Activated T-cell treated with anti-CD3 and anti-CD28 coated beads, Interleukin-2, amount 50 U/mL, for 72 hours (primary cell): ENCODE measurements around the gene SCGB3A2. TPM values are rescaled to one million over a fixed set of nuclear protein-coding genes. Genes with fewer than 3 reads are reported as not detected.
A peak's percentile ranks its signal among the peaks of the same experiment; 100 is the strongest.
"Not testable (repeated sequence)": the region's sequence is repeated elsewhere in the genome, so short reads cannot be mapped to it uniquely, and the experiment has no call there.

ENCODE experiments used
- ATAC-seq, 2 donors: fragments of 150-1000 bp; cut with Tn5 transposase; replicated peaks in 1 of 2; 2 replicates each; pipeline ENCODE4 v1.10.0; 2021; ENCODE audit warnings: moderate library complexity in 2 of 2, mild to moderate bottlenecking in 1 of 2
- DNase-seq, 2 donors: peaks; one replicate each; pipeline ENCODE4 v3.0.0; 2021 to 2022; ENCODE audit warnings: mixed read lengths in 1 of 2
- H3K27ac Mint-ChIP-seq: one replicate; pipeline ENCODE4 v1.8.0; 2022; ENCODE audit warnings: mild to moderate bottlenecking, moderate library complexity, mixed read lengths
- H3K27me3 Mint-ChIP-seq: one replicate; pipeline ENCODE4 v1.8.0; 2022; ENCODE audit warnings: low read depth, mixed read lengths
- H3K36me3 Mint-ChIP-seq, 2 donors: one replicate each; pipeline ENCODE4 v1.8.0; 2022; ENCODE audit warnings: mixed read lengths in 2 of 2, mild to moderate bottlenecking in 1 of 2; ENCODE audit not compliant: insufficient read depth in 2 of 2
- H3K4me1 Mint-ChIP-seq: one replicate; pipeline ENCODE4 v1.8.0; 2022; ENCODE audit warnings: low read depth, mixed read lengths
- H3K4me3 Mint-ChIP-seq, 2 donors: one replicate each; pipeline ENCODE4 v1.8.0; 2022; ENCODE audit warnings: mild to moderate bottlenecking in 2 of 2, mixed read lengths in 2 of 2, moderate library complexity in 2 of 2
- H3K9me3 Mint-ChIP-seq, 2 donors: one replicate each; pipeline ENCODE4 v1.8.0; 2022; ENCODE audit warnings: mixed read lengths in 2 of 2
- total RNA-seq, 2 donors: library from RNA; stranded (reverse); gene quantifications; one replicate each; pipeline ENCODE4 v1.2.3, GENCODE V29; 2022

SCGB3A2 gene
- total RNA-seq, 2 donors from 2014 or later: not detected

DNA sequence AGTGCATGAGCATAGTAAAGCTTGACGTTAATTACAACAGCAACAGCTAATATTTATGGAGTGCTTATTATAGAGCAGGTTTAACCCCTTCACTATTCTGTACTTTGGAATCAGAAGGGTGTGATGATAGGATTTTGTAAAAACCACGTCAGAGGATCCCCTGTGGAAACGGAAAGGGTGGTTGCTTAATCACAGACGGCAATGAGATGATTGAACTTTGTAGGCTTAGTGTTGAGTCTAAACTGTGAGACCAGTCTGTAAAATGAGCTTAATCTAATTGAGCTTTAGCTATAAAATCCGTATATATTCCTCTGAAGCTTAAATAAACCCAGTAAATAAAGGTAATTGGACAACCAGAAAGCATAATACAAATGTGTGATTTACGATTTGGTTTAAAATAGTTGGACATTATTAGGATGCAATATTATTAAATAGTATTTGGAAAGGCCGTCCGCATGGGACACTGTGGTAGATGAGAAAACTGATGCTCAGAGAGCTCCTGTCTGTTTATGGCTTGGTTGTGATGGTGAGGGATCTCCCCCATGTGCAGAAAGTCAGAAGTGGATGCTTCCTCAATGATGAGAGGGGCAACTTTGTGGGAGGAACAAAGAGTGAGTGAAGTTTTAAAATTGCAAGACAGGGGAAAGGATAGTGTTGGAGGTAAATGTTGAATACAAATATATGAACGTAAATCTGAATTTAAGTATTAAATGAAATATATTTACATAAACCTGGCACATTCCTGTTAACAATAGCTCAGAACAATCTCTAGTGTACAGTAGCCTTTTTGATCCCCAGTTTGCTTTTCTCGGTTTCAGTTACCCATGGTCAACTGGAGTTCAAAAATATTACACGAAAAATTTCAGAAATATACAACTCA is 23.4 kb upstream of the SCGB3A2 start:
- Mint-ChIP-seq H3K4me3 (no peak overlapping the region), H3K27ac (no peak overlapping the region), H3K27me3 (peaks cover 19% of the 10 kb centered on the region), H3K4me1 (no peaks in the 10 kb centered on the region), H3K36me3 (no peaks in the 10 kb centered on the region), H3K9me3 (no peaks in the 10 kb centered on the region)
- no peak for ATAC-seq
- no peak for DNase-seq

DNA sequence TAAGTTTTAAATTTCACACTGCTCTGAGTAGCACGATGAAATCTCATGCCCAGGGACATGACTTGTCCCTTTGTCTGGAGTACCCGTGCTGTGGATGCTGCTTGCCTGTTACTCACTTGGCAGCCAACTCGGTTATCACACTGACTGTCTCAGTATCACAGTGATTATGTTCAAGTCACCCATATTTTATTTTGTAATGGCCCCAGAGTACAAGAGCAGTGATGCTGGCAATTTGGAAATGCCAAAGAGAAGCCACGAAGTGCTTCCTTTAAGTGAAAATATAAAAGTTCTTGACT is 22.8 kb upstream of the SCGB3A2 start:
- Mint-ChIP-seq H3K4me1 (no peaks in the 10 kb centered on the region), H3K9me3 (no peaks in the 10 kb centered on the region), H3K27me3 (peaks cover 19% of the 10 kb centered on the region), H3K36me3 (no peaks in the 10 kb centered on the region), H3K4me3 (no peak overlapping the region), H3K27ac (no peak overlapping the region)
- ATAC-seq (no peak), DNase-seq (no peak)

DNA sequence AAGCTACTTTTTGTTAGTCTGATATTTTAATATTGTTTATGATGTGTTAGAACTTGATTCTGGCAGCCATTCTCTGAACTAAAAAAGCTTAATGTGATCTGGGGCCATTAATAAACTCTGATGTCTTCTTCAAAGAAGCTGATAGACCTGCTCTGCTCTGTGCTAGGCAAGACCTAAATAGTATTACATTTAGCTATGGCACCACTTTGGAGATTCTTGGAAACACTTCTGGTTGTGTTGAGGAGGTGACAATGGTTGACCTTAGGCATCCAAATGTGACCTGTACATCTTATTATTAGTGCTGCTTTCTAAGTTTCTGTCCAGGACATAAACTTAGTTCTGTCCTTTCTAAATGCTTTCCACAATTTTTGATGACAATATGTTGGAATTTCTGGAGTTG is 21.7 kb upstream of the SCGB3A2 start:
- H3K36me3 Mint-ChIP-seq: no peaks in the 10 kb centered on the region
- no peaks in the 10 kb centered on the region for H3K9me3 Mint-ChIP-seq
- ATAC-seq: no peak

DNA sequence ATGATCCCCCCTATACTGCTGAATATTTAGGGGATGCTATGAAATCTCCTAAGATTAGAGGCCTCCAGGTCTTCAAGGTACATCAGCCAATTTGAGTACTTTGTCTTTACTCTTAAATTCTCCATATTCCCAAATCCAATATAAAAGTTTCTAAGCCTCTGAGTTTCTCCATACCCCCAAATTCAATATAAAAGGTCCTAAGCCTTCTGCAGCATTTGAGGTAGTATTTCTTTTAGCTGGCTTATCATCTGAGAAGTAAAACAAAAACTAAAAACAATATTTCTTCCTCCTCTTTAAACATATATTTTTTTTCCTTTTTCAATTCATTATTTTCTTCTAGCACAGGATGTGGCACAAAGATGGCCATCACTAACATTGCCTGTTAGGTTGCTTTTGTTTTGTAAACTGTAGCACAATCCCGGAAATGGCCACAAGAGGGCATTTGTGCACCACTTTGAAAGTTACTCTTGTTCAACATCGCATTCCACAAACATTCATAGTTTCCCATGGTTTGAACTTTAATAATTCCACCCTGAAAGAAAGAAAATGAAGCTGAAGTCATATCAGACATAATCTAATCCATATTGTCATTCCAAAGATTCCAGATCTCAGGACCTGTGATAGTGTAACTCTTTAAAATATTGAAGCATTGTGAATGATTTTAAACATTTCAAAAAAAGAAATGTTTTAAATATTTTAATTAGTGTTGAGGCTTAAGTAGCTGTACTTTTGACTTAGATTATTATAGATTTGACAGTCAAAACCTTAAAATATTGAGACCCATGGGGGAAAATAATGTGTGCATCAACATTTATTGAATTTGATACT is 21.0 kb upstream of the SCGB3A2 start:
- H3K9me3 Mint-ChIP-seq: no peaks in the 10 kb centered on the region
- H3K36me3 Mint-ChIP-seq: no peaks in the 10 kb centered on the region
- H3K27ac Mint-ChIP-seq: no peak overlapping the region
- no peak overlapping the region for H3K4me3 Mint-ChIP-seq
- DNase-seq (peak; percentile 19 to 38), ATAC-seq (no peak)
- H3K4me1 Mint-ChIP-seq: no peaks in the 10 kb centered on the region
- peaks cover 18% of the 10 kb centered on the region for H3K27me3 Mint-ChIP-seq

More for the DNA sequence above, 21.7 kb upstream of the SCGB3A2 start:
- H3K27me3 Mint-ChIP-seq: peaks cover 19% of the 10 kb centered on the region
- no peak for DNase-seq
- no peak overlapping the region for H3K4me3 Mint-ChIP-seq
- H3K4me1 Mint-ChIP-seq: no peaks in the 10 kb centered on the region
- no peak overlapping the region for H3K27ac Mint-ChIP-seq

DNA sequence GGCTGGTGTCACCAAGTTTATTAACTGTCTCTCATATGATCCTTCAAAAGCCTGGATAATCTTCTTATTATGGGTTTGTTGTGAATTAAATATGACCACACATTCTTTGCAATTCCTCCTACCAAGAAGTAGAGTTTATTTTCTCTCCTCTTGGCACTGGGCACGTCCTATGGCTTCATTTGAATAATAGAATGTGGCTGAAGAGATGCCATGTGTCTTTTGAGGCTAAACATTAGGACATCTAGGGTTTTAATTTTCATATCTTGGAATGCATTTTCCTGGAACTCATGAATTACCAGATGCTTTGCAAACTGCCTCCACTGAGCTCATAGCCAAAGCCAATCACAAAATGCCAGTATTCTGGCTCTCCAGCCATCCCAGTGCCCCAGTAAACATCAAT is 19.9 kb upstream of the SCGB3A2 start:
- Mint-ChIP-seq H3K4me3 (no peak overlapping the region), H3K27ac (no peak overlapping the region), H3K27me3 (peaks cover 9% of the 10 kb centered on the region), H3K9me3 (no peaks in the 10 kb centered on the region), H3K36me3 (no peaks in the 10 kb centered on the region), H3K4me1 (no peaks in the 10 kb centered on the region)
- ATAC-seq: no peak
- DNase-seq: no peak

DNA sequence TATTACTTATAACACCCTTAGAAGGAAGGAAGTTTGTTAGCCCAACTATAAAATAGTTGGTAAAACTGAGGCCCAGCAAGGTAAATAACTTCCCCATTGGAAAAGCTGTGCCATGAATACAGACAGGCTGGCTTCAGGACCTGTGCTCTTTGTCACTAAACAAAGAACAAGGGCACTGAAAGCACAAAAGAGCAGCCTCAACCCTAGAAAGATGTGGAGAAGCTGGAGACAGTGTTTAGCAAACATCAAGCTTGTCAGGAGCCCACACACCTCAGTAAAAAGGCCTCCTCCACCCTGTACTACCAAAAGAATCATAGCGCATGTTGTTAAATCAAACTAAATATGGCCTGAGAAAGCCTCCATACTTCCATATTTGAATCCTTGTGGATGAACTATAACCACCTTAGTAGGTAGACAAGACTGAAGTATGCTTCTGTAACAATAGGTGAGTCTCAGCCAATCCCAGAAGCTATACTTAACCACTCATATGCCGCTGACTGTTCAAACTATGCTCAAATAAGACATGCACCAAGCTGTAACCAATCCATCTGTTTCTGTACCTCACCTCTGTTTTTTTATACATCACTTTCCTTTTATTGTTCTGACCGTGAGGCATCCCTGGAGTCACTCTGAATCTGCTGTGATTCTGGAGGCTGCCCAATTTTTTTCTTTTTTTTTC is 18.4 kb upstream of the SCGB3A2 start:
- H3K27ac Mint-ChIP-seq: no peak overlapping the region
- no peaks in the 10 kb centered on the region for H3K4me1 Mint-ChIP-seq
- no peaks in the 10 kb centered on the region for H3K27me3 Mint-ChIP-seq
- no peaks in the 10 kb centered on the region for H3K36me3 Mint-ChIP-seq
- H3K4me3 Mint-ChIP-seq: no peak overlapping the region
- DNase-seq (no peak), ATAC-seq (no peak)
- H3K9me3 Mint-ChIP-seq: no peaks in the 10 kb centered on the region

DNA sequence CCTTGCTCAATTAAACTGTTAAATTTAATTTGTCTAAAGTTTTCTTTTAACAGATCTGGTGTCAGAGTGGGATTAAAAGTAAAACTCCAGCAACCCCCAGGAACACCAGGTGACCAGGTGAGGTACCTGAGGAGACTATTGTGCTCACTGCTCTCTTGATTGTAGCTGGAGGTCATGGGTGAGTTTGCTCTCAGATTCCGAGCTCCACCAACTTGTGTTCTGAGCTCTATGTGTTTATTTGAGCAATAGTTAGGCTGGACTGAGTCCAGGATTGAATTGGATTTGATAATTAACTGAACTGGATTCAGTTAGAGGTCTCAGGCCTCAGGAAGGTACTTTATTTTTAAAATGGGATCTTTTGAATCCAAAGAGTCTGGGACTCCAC is 17.9 kb upstream of the SCGB3A2 start:
- no peak overlapping the region for H3K27ac Mint-ChIP-seq
- no peaks in the 10 kb centered on the region for H3K4me1 Mint-ChIP-seq
- DNase-seq: no peak
- H3K9me3 Mint-ChIP-seq: no peaks in the 10 kb centered on the region
- H3K27me3 Mint-ChIP-seq: no peaks in the 10 kb centered on the region
- no peaks in the 10 kb centered on the region for H3K36me3 Mint-ChIP-seq
- ATAC-seq: no peak
- H3K4me3 Mint-ChIP-seq: no peak overlapping the region

DNA sequence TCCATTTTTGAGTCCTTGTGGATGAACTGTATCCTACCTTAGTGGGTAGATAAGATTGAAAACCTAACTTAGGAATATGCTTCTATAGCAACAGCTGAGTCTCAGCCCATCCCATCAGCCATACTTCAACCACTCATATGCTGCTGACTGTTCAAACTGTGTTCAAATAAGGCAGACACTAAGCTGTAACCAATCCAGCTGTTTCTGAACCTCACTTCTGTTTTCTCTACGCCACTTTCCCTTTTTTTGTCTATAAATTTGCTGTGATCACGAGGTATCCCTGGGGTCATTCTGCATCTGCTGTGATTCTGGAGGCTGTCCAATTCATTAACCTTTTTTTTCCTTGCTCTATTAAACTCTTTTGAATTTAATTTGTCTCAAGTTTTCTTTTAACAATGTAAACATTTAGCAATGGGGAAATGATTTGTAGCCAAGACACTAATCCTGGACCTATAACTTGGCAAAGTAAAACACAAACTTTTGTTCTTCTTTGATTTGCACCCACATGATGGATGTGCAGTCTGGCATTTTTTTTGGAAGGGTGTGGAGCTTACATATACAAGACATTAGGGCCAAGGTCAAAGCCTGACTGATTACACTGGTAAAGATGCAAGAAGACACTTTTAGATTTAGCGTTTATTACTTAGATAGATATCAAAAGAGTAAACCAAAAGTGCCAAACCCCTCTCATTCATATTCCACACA is 14.9 kb upstream of the SCGB3A2 start:
- H3K27me3 Mint-ChIP-seq: no peaks in the 10 kb centered on the region
- H3K4me3 Mint-ChIP-seq: no peak overlapping the region
- H3K27ac Mint-ChIP-seq: no peak overlapping the region
- H3K9me3 Mint-ChIP-seq: no peaks in the 10 kb centered on the region
- H3K36me3 Mint-ChIP-seq: no peaks in the 10 kb centered on the region
- ATAC-seq (no peak), DNase-seq (no peak)
- no peaks in the 10 kb centered on the region for H3K4me1 Mint-ChIP-seq

DNA sequence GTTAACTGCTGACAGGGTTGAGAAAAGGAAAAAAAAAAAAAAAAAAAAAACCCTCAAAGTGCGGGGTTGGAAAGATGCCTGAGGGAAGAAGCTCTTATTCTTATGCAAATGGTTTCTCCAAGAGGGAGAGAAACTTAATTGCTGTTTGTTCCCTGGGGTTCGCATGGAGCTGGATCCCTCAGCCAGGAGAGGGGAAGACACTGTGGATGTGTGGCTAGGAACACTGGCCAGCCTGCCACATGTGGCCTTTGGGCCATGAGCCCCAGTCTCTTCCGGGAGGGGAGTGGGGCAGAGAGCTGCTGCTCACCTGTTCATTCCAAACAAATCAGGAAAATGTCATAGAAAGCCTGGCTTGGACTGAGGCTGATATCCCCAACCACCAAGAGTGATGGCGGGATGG is 9.4 kb upstream of the SCGB3A2 start:
- ATAC-seq (no peak), DNase-seq (no peak)
- Mint-ChIP-seq H3K9me3 (no peaks in the 10 kb centered on the region), H3K27me3 (no peaks in the 10 kb centered on the region), H3K4me1 (no peaks in the 10 kb centered on the region), H3K27ac (no peak overlapping the region), H3K36me3 (no peaks in the 10 kb centered on the region), H3K4me3 (no peak overlapping the region)

DNA sequence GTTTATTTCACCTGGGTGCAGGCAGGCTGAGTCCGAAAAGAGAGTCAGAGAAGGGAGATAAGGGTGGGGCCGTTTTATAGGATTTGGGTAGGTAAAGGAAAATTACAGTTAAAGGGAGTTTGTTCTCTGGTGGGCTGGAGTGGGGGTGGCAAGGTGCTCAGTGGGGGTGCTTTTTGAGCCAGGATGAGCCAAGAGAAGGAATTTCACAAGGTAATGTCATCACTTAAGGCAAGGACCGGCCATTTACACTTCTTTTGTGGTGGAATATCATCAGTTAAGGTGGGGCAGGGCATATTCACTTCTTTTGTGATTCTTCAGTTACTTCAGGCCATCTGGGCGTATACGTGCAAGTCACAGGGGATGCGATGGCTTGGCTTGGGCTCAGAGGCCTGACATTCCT is 8.6 kb upstream of the SCGB3A2 start:
- not testable (repeated sequence) for DNase-seq, H3K27ac Mint-ChIP-seq, H3K36me3 Mint-ChIP-seq, H3K4me3 Mint-ChIP-seq, ATAC-seq, H3K9me3 Mint-ChIP-seq, H3K4me1 Mint-ChIP-seq, H3K27me3 Mint-ChIP-seq

DNA sequence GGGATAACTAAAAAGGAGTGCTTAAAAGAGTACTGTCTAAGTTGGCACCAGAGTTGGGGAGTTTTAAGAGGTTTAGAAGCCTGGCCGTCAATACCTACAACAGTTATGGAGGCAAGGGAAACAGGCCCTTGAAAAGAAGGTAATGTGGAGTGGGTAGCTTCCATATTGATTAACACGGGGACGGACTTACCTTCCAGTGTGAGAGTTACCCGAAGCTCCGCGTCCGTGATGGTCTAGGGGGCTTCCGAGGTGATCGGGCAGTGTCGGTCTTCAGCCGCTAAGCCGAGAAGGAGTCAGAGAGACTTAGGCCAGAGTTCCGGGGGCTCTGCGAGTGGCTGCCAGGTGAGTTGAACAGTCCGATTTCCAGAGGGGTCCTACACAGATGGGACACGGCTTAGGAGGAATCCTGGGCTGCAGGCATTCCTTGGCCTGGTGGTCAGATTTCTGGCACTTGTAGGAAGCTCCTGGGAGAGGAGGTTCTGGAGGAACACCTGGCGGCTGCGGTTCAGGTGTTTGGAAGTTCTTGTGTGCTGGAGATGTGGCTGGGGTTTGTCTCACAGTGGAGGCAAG is 6.4 kb upstream of the SCGB3A2 start:
- H3K9me3 Mint-ChIP-seq, H3K36me3 Mint-ChIP-seq, H3K4me1 Mint-ChIP-seq, ATAC-seq, H3K27ac Mint-ChIP-seq, H3K4me3 Mint-ChIP-seq, H3K27me3 Mint-ChIP-seq, DNase-seq: not testable (repeated sequence)

DNA sequence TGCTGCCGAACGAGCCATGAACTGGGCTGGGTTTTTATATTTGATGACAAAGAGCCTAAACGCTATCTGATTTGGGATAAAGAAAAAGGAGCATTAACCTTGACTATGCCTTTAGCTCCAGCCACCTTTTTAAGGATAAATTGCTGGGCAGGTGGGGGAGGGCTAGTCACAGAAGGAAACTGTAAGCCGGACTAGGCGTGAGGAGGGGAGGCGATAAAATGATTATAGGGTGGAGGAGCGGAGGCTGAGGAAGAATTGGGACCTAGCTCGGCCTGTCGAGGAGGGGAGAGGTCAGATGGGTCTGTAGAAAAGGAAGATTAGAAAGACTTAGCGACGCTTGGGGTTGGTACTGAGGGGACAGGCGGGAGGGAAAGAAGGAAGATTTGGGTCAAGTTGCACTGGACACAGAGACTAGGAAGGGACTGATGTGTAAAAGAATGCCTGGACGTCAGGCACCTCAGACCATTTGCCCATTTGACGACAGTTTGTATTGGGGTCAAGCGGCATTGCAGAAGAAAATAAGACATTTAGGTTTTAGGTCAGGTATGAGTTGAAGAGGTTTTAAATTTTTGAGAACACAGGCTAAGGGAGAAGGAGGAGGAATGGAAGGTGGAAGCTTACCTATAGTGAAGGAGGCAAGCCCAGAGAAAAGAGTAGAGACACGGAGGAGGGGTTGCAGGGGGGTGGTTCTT is 5.6 kb upstream of the SCGB3A2 start:
- not testable (repeated sequence) for H3K4me1 Mint-ChIP-seq, ATAC-seq

More for the DNA sequence above, 5.6 kb upstream of the SCGB3A2 start:
- not testable (repeated sequence) for H3K27ac Mint-ChIP-seq, H3K27me3 Mint-ChIP-seq, DNase-seq, H3K36me3 Mint-ChIP-seq, H3K4me3 Mint-ChIP-seq, H3K9me3 Mint-ChIP-seq
